ENCODE results near the gene MCTP1.
"Not testable (repeated sequence)": the region's sequence is repeated elsewhere in the genome, so short reads cannot be mapped to it uniquely, and the experiment has no call there.

MCTP1 gene

GRCh38 chr5:95178046-95178651, 106.7 kb downstream of the MCTP1 start:
- no peak for DNase-seq

- no peak for DNase-seq
These were observed 107.4 kb downstream of the MCTP1 start for GRCh38 chr5:95177456-95177855.

- DNase-seq = no peak
These were observed 109.8 kb downstream of the MCTP1 start for GRCh38 chr5:95175106-95175505.

GRCh38 chr5:95172659-95173058, 112.2 kb downstream of the MCTP1 start:
- DNase-seq = no peak

GRCh38 chr5:95164861-95165260, 120.0 kb downstream of the MCTP1 start:
- DNase-seq = no peak

GRCh38 chr5:95163079-95163478, 121.8 kb downstream of the MCTP1 start:
- DNase-seq = no peak

GRCh38 chr5:95162231-95162992, 122.5 kb downstream of the MCTP1 start:
- DNase-seq = no peak

- no peak for DNase-seq
These were observed 125.3 kb downstream of the MCTP1 start for GRCh38 chr5:95159603-95160002.

- DNase-seq = no peak
These were observed 129.0 kb downstream of the MCTP1 start for GRCh38 chr5:95155888-95156287.

GRCh38 chr5:95153511-95153910, 131.4 kb downstream of the MCTP1 start:
- no peak for DNase-seq

GRCh38 chr5:95152535-95152934, 132.4 kb downstream of the MCTP1 start:
- no peak for DNase-seq

GRCh38 chr5:95152131-95152530, 132.8 kb downstream of the MCTP1 start:
- no peak for DNase-seq

- no peak for DNase-seq
These were observed 133.2 kb downstream of the MCTP1 start for GRCh38 chr5:95151694-95152093.

- no peak for DNase-seq
These were observed 135.5 kb downstream of the MCTP1 start for GRCh38 chr5:95149387-95149786.

- DNase-seq = no peak
These were observed 136.4 kb downstream of the MCTP1 start for GRCh38 chr5:95148453-95148852.

- DNase-seq = not testable (repeated sequence)
These were observed 141.0 kb downstream of the MCTP1 start for GRCh38 chr5:95143858-95144257.

GRCh38 chr5:95142145-95142544, 142.7 kb downstream of the MCTP1 start:
- no peak for DNase-seq

GRCh38 chr5:95141141-95141540, 143.8 kb downstream of the MCTP1 start:
- no peak for DNase-seq

GRCh38 chr5:95134326-95134725, 150.6 kb downstream of the MCTP1 start:
- DNase-seq = no peak

- DNase-seq = no peak
These were observed 152.8 kb downstream of the MCTP1 start for GRCh38 chr5:95132096-95132495.

GRCh38 chr5:95130941-95131340, 154.0 kb downstream of the MCTP1 start:
- DNase-seq = no peak

- DNase-seq = no peak
These were observed 160.2 kb downstream of the MCTP1 start for GRCh38 chr5:95124731-95125130.

- DNase-seq = no peak
These were observed 160.8 kb downstream of the MCTP1 start for GRCh38 chr5:95124101-95124500.

- DNase-seq = no peak
These were observed 170.0 kb downstream of the MCTP1 start for GRCh38 chr5:95114902-95115301.

GRCh38 chr5:95114305-95114704, 170.6 kb downstream of the MCTP1 start:
- no peak for DNase-seq
